ENCODE measurements around the gene ATP10D.
"Not testable (repeated sequence)": the region's sequence is repeated elsewhere in the genome, so short reads cannot be mapped to it uniquely, and the experiment has no call there.

DNA sequence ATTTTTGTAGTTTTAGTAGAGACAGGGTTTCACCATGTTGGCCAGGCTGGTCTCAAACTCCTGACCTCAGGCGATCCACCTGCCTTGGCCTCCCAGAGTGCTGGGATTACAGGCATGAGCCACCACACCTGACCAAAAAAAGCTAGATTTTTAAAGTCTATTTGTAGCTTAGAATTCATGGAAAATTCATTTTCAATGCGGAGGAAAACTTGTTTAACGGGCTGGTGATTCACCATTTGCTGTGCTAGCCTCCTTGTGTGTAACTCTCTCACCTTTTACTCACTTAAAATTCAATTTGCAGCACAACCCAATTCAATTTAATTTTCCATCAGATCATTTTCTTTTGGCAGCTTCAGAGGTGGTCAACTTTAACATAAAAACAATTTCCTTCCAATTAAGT lies 70.8 kb downstream of the ATP10D start:
- TF ChIP-seq, protein P1, sequence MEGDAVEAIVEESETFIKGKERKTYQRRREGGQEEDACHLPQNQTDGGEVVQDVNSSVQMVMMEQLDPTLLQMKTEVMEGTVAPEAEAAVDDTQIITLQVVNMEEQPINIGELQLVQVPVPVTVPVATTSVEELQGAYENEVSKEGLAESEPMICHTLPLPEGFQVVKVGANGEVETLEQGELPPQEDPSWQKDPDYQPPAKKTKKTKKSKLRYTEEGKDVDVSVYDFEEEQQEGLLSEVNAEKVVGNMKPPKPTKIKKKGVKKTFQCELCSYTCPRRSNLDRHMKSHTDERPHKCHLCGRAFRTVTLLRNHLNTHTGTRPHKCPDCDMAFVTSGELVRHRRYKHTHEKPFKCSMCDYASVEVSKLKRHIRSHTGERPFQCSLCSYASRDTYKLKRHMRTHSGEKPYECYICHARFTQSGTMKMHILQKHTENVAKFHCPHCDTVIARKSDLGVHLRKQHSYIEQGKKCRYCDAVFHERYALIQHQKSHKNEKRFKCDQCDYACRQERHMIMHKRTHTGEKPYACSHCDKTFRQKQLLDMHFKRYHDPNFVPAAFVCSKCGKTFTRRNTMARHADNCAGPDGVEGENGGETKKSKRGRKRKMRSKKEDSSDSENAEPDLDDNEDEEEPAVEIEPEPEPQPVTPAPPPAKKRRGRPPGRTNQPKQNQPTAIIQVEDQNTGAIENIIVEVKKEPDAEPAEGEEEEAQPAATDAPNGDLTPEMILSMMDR (IDR thresholded peaks at IDR 0.05): not testable (repeated sequence)
- TF ChIP-seq POLR2A (IDR thresholded peaks at IDR 0.05): not testable (repeated sequence)

Measured in heart left ventricle (tissue), 13 donors.